Natural killer cell treated with Interleukin-12 subunit alpha and Interleukin-12 subunit beta and Interleukin-15 and Interleukin-18, amount 100 ng/mL, for 72 hours (primary cell): Measurements from ENCODE around the gene GNG4. TPM values are rescaled to one million over a fixed set of nuclear protein-coding genes. Genes with fewer than 3 reads are reported as not detected.
"Not testable (repeated sequence)": the region's sequence is repeated elsewhere in the genome, so short reads cannot be mapped to it uniquely, and the experiment has no call there.

Experiments used
- ATAC-seq, 2 donors: fragments of 150-1000 bp; cut with Tn5 transposase in 1 of 2; sonication (Bioruptor Pico), chemical (Tn5 transposase) in 1 of 2; 2 replicates each; pipeline ENCODE4 v1.10.0; 2021
- DNase-seq: peaks from one replicate; pipeline ENCODE4 v3.0.0; 2022; ENCODE audit warnings: low spot score
- H3K27ac Mint-ChIP-seq, 2 donors: 1 replicate in 1 of 2; 2 replicates in 1 of 2; pipeline ENCODE4 v1.8.0; 2022; ENCODE audit warnings: mixed read lengths in 2 of 2, mild to moderate bottlenecking in 1 of 2, moderate library complexity in 1 of 2
- H3K27me3 Mint-ChIP-seq, 2 donors: 1 replicate in 1 of 2; 2 replicates in 1 of 2; pipeline ENCODE4 v1.8.0; 2022; ENCODE audit warnings: mixed read lengths in 2 of 2
- H3K36me3 Mint-ChIP-seq: one replicate; pipeline ENCODE4 v1.8.0; 2022; ENCODE audit warnings: mixed read lengths
- H3K4me1 Mint-ChIP-seq, 2 donors: 1 replicate in 1 of 2; 2 replicates in 1 of 2; pipeline ENCODE4 v1.8.0; 2022; ENCODE audit warnings: low read depth in 2 of 2, mixed read lengths in 2 of 2, mild to moderate bottlenecking in 1 of 2
- H3K4me3 Mint-ChIP-seq: one replicate; pipeline ENCODE4 v1.8.0; 2022; ENCODE audit warnings: mixed read lengths
- H3K9me3 Mint-ChIP-seq: 2 replicates; pipeline ENCODE4 v1.8.0; 2022; ENCODE audit warnings: mixed read lengths
- total RNA-seq, 2 donors: library from RNA; stranded (reverse); gene quantifications; one replicate each; pipeline ENCODE4 v1.2.3, GENCODE V29; 2022

GNG4 gene
- total RNA-seq, 2 donors from 2014 or later, result 0.19 TPM; not detected in 1

- H3K27ac Mint-ChIP-seq, result no peak overlapping the region
- H3K9me3 Mint-ChIP-seq, result no peaks in the 10 kb centered on the region
- no peaks in the 10 kb centered on the region for H3K4me1 Mint-ChIP-seq
- ATAC-seq, result no peak
- H3K36me3 Mint-ChIP-seq, result no peaks in the 10 kb centered on the region
- H3K4me3 Mint-ChIP-seq, result no peak overlapping the region
- peaks cover 13 to 21% of the 10 kb centered on the region in 2 donors for H3K27me3 Mint-ChIP-seq
- no peak for DNase-seq
Measured at GRCh38 chr1:235625831-235626230, 23.8 kb downstream of the GNG4 start.

GRCh38 chr1:235625340-235625739 lies 24.2 kb downstream of the GNG4 start:
- no peak for DNase-seq
- no peak for ATAC-seq
- Mint-ChIP-seq H3K27ac (no peak overlapping the region), H3K4me3 (no peak overlapping the region), H3K27me3 (peaks cover 13 to 21% of the 10 kb centered on the region in 2 donors), H3K9me3 (no peaks in the 10 kb centered on the region), H3K36me3 (no peaks in the 10 kb centered on the region), H3K4me1 (no peaks in the 10 kb centered on the region)

DNA sequence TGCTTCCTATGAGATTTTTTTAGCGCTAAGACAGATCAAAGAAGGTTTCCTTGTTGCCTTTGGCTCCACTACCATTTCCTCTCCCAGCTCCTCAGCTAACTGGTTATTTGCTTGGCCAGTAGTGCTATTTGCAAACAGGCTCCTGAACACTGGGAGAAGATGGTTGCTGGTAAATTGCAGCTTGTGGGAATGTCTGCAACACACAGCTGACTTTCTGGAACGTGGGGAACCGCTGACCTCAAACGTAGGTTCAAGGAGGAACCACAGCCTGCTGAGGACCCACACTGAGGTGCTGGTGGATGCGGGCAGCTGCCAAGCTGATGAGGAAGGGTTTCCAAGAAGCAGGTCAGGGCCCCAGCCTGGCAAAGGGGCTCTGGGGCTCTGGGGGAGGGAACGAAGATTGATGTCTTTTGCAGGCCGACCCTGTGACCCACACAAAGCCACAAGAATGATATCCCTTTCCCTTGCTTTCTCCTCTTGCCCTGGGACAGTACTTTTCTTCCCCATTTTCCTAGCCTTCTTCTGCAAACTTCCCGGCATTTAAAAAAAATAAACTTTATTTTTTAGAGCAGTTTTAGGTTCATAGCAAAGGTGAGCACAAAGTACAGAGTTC lies 24.8 kb downstream of the GNG4 start:
- Mint-ChIP-seq H3K36me3 (no peaks in the 10 kb centered on the region), H3K4me1 (no peaks in the 10 kb centered on the region), H3K27me3 (peaks cover 13 to 21% of the 10 kb centered on the region in 2 donors), H3K9me3 (no peaks in the 10 kb centered on the region), H3K4me3 (no peak overlapping the region), H3K27ac (no peak overlapping the region)
- DNase-seq, result no peak
- ATAC-seq, result no peak

DNA sequence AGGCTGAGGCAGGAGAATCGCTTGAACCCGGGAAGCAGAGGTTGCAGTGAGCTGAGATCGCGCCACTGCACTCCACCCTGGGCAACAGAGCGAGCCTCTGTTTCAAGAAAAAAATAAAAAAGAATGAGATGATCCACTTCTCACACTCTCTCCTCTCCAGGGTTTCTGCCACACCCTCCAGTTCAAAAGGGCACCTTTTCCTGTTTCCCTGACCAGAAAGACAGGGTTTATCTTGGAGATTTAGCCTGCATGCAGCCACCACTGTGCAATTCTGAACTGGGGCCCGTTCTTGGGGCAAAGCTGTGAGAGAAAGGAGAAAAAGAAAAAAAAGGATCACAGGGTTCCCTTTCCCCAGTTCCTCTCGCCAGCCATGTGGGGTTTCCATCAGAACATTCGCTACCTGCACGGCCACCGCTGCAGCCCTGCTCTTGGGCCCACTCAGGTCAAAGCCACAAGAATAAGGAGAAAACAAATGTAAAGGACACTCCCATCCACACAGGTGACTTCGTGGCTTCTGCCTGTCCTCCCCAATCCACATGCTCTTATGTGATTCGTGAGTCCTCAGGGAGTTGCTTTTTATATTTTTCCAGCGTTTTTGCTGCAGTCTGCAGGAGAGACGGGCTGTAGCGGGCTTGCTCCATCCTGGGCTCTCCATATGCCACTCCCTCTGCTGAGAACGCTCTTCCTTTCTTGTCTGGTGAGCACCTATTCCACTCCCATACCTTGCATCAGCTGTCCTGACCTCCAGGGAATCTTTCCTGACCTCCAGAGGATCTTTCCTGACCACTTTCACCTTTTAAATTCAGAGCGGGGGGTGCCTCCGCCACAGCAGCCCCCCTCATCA lies 26.4 kb downstream of the GNG4 start:
- no peak for ATAC-seq

GRCh38 chr1:235619149-235619548 lies 30.4 kb downstream of the GNG4 start:
- H3K4me3 Mint-ChIP-seq, ATAC-seq, H3K27ac Mint-ChIP-seq, DNase-seq, H3K9me3 Mint-ChIP-seq, H3K36me3 Mint-ChIP-seq, H3K4me1 Mint-ChIP-seq: not testable (repeated sequence)
- H3K27me3 Mint-ChIP-seq, result peaks cover 7 to 10% of the 10 kb centered on the region in 2 donors

More for the DNA sequence above, 26.4 kb downstream of the GNG4 start:
- H3K4me3 Mint-ChIP-seq, result no peak overlapping the region
- H3K4me1 Mint-ChIP-seq, result no peaks in the 10 kb centered on the region
- no peaks in the 10 kb centered on the region for H3K36me3 Mint-ChIP-seq
- H3K27me3 Mint-ChIP-seq, result peaks cover 13 to 21% of the 10 kb centered on the region in 2 donors
- no peaks in the 10 kb centered on the region for H3K9me3 Mint-ChIP-seq
- peak overlapping the region in 1 of 2 donors; percentile 34 for H3K27ac Mint-ChIP-seq
- no peak for DNase-seq

DNA sequence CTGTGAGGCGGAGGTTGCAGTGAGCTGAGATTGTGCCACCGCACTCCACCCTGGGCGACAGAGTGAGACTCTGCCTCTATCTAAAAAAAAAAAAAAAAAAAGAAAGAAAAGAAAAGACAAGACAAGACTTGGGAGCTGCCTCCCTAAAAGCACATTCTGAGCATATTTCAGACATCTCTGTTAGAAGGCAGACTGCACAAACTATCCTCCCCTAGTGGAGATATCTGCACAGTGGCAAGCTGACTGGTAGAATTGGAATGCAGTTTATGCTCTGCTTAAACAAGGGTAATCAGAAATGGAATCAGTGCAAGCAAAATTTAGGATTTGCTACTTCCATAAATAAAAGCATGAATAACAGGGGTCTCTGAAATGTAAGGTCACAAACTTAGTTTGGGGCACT lies 31.8 kb downstream of the GNG4 start:
- Mint-ChIP-seq H3K9me3 (no peaks in the 10 kb centered on the region), H3K27me3 (peaks cover 0 to 2% of the 10 kb centered on the region in 2 donors), H3K4me3 (no peak overlapping the region), H3K36me3 (no peaks in the 10 kb centered on the region), H3K4me1 (no peaks in the 10 kb centered on the region), H3K27ac (no peak overlapping the region)
- ATAC-seq (no peak), DNase-seq (no peak)

DNA sequence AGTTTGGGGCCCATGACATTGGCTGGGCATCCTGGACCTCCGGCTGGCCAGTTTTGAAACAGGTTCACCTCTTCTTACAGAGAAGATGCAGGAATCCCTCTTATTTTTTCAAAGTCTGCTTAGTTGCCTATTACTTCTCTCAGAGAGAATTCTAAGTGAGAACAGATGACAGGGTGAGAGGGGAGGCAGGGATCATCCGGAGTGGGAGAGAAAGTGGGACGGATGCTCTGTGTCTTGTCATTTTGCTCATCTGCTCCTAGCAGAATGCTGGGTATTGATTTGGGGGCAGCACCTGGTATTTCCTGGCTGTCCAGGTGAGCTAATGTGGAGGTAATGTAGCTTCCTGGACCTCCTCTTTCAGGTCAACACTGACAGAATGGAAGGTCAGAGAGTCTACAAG lies 32.4 kb downstream of the GNG4 start:
- Mint-ChIP-seq H3K4me3 (no peak overlapping the region), H3K4me1 (no peaks in the 10 kb centered on the region), H3K36me3 (no peaks in the 10 kb centered on the region), H3K27me3 (peaks cover 0 to under 1% of the 10 kb centered on the region in 2 donors), H3K9me3 (no peaks in the 10 kb centered on the region), H3K27ac (no peak overlapping the region)
- DNase-seq (no peak), ATAC-seq (no peak)

GRCh38 chr1:235614442-235614954 lies 35.1 kb downstream of the GNG4 start:
- no peak for DNase-seq
- Mint-ChIP-seq H3K27ac (no peak overlapping the region), H3K36me3 (no peaks in the 10 kb centered on the region), H3K27me3 (no peaks in the 10 kb centered on the region), H3K4me1 (no peaks in the 10 kb centered on the region), H3K4me3 (no peak overlapping the region), H3K9me3 (no peaks in the 10 kb centered on the region)
- ATAC-seq, result peak in 1 of 2 donors; percentile 27

DNA sequence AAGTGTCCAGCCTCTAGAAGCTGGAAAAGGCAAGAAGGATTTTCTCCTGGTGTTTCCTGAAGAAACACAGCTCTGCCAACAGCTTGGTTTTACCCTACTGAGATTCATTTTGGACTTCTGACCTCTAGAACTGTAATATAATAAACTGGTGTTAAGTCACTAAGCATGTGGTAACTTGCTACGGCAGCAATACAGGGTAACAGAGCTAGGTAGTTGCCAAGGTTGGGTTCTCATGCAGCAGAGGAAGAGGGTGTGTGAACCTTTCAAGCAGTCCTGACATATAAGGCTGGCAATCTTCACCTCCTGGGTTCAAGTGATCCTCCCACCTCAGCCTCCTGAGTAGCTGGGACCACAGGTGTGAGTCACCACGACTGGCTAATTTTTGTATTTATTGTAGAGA lies 36.0 kb downstream of the GNG4 start:
- DNase-seq (no peak), ATAC-seq (no peak)
- no peak overlapping the region for H3K4me3 Mint-ChIP-seq
- H3K36me3 Mint-ChIP-seq, result no peaks in the 10 kb centered on the region
- H3K4me1 Mint-ChIP-seq, result no peaks in the 10 kb centered on the region
- no peaks in the 10 kb centered on the region for H3K27me3 Mint-ChIP-seq
- no peak overlapping the region for H3K27ac Mint-ChIP-seq
- no peaks in the 10 kb centered on the region for H3K9me3 Mint-ChIP-seq

DNA sequence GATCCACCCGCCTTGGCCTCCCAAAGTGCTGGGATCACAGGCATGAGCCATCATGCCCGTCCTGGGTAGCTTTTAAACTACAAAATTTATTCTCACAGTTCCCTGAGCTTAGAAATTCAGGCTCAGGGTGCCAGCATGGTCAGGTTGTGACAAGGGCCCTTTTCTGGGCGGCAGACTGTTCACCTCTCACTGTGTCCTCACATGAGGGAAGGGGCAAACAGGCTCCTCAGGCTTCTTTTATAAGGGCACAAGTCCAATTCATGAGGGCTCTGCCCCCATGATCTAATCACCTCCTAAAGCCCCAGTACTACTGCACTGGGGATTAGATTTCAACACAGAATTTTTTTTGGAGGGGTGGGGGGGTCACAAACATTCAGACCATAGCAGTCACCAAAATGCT lies 36.8 kb downstream of the GNG4 start:
- ATAC-seq (no peak), DNase-seq (no peak)
- no peaks in the 10 kb centered on the region for H3K27me3 Mint-ChIP-seq
- H3K36me3 Mint-ChIP-seq, result no peaks in the 10 kb centered on the region
- no peaks in the 10 kb centered on the region for H3K9me3 Mint-ChIP-seq
- no peaks in the 10 kb centered on the region for H3K4me1 Mint-ChIP-seq
- no peak overlapping the region for H3K27ac Mint-ChIP-seq
- no peak overlapping the region for H3K4me3 Mint-ChIP-seq

DNA sequence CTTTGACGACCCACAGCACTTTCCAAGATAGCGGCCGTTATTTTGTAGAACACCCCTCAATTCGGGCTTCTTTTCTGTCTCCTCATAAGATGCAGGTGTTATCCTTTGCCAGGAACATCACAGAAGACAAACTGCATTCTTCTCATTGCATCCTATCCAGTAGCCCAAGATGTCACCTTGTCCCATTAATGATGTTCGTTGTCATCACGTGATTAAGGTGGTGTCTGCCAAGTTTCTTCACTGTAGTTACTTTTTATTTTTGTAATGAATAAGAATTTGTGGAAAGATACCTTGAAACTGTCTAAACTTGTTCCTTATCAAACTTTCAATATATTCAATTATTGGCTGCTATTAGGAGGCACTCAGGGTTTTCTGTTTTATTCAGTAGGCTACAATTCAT lies 39.4 kb downstream of the GNG4 start:
- ATAC-seq (no peak), DNase-seq (no peak)
- Mint-ChIP-seq H3K27ac (no peak overlapping the region), H3K4me1 (no peaks in the 10 kb centered on the region), H3K36me3 (no peaks in the 10 kb centered on the region), H3K9me3 (no peaks in the 10 kb centered on the region), H3K4me3 (no peak overlapping the region), H3K27me3 (peaks cover 0 to 5% of the 10 kb centered on the region in 2 donors)

DNA sequence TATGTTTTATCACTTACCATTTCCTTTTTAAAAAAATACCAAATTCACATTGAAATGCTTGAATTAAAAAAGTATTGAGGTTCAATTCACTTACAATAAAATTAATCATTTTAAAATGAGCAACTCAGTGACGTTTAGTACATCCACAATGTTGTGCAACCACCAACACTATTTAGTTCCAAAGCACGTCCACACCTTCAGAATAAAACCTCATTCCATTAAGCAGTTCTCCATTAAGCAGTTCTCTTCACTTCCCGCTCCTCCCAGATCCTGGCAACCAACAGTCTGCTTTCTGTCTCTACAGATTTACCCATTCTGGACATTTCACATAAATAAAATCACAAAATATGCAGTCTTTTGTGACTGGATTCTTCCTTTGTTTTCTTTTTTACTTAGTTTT lies 41.3 kb downstream of the GNG4 start:
- Mint-ChIP-seq H3K36me3 (no peaks in the 10 kb centered on the region), H3K27ac (no peak overlapping the region), H3K9me3 (no peaks in the 10 kb centered on the region), H3K4me1 (no peaks in the 10 kb centered on the region), H3K27me3 (peaks cover 0 to 5% of the 10 kb centered on the region in 2 donors), H3K4me3 (no peak overlapping the region)
- DNase-seq (no peak), ATAC-seq (no peak)

- H3K27ac Mint-ChIP-seq, result no peak overlapping the region
- peaks cover 0 to 5% of the 10 kb centered on the region in 2 donors for H3K27me3 Mint-ChIP-seq
- DNase-seq (no peak), ATAC-seq (no peak)
- no peak overlapping the region for H3K4me3 Mint-ChIP-seq
- no peaks in the 10 kb centered on the region for H3K36me3 Mint-ChIP-seq
- no peaks in the 10 kb centered on the region for H3K9me3 Mint-ChIP-seq
- H3K4me1 Mint-ChIP-seq, result no peaks in the 10 kb centered on the region
Measured at GRCh38 chr1:235607284-235607683, 42.3 kb downstream of the GNG4 start.

DNA sequence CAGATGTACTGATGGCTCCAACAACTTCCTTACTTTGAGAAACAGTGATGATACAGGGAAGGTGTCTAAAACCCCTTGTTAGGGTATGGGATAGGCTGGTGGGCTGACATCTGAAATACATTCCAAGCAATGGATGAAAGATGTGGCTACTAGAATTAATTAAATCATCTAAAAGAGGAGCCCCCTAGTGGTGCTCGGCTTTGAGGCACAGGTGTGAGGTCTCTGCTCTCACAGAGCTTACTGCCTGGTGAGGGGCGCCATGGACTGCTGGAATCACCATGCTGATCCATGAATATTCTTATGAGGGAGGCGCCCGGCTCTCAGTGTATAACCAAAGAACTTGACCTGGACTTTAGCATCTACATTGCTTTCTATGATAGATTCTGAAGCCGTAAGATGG lies 48.5 kb downstream of the GNG4 start:
- H3K36me3 Mint-ChIP-seq, result no peaks in the 10 kb centered on the region

More for the DNA sequence above, 48.5 kb downstream of the GNG4 start:
- Mint-ChIP-seq H3K27ac (no peak overlapping the region), H3K9me3 (no peaks in the 10 kb centered on the region), H3K4me3 (no peak overlapping the region), H3K4me1 (no peaks in the 10 kb centered on the region), H3K27me3 (peaks cover 0 to 8% of the 10 kb centered on the region in 2 donors)
- ATAC-seq (peak in 1 of 2 donors; percentile 31), DNase-seq (peak; percentile 58)
